Head of caudate nucleus (tissue), 42 donors: ENCODE results near the gene FGF10.

Experiments
- DNase-seq, 42 donors: peaks; one replicate each; pipeline versions ENCODE4 v3.0.0 to v3.0.0-alpha.2; 2020 to 2021; ENCODE audit warnings: mixed read lengths in 7 of 42
- intact Hi-C: fragments of 100-400 bp; cut with DNase I; formaldehyde crosslinking; loops from one replicate; pipeline ENCODE4 v1.15.0; 2022

Gene FGF10

GRCh38 chr5:44275329-44275728 lies 113.9 kb downstream of the FGF10 start:
- DNase-seq, result no peak
- intact Hi-C loops, result no loop called here

GRCh38 chr5:44267909-44268308 lies 121.3 kb downstream of the FGF10 start:
- intact Hi-C loops, result no loop called here
- DNase-seq, result no peak

GRCh38 chr5:44266882-44267576 lies 122.2 kb downstream of the FGF10 start:
- no peak for DNase-seq
- intact Hi-C loops, result no loop called here

GRCh38 chr5:44265713-44266112 lies 123.5 kb downstream of the FGF10 start:
- intact Hi-C loops, result no loop called here
- DNase-seq, result no peak

- no peak for DNase-seq
- intact Hi-C loops, result no loop called here
Measured at GRCh38 chr5:44260793-44261192, 128.4 kb downstream of the FGF10 start.

GRCh38 chr5:44257653-44258365 lies 131.4 kb downstream of the FGF10 start:
- intact Hi-C loops, result no loop called here

GRCh38 chr5:44257221-44257620 lies 132.0 kb downstream of the FGF10 start:
- DNase-seq, result no peak
- intact Hi-C loops, result no loop called here

More at GRCh38 chr5:44257653-44258365, 131.4 kb downstream of the FGF10 start:
- no peak for DNase-seq
